ENCODE measurements around the gene PRAMEF27.
"Not testable (repeated sequence)": the region's sequence is repeated elsewhere in the genome, so short reads cannot be mapped to it uniquely, and the experiment has no call there.

- not testable (repeated sequence) for TF ChIP-seq CTCF, POLR2A (IDR thresholded peaks at IDR 0.05)
Measured at GRCh38 chr1:13019846-13020245, 36.5 kb downstream of the PRAMEF27 start.

Data from right lobe of liver (tissue), 4 donors.